Activated CD4-positive, alpha-beta T cell treated with anti-CD3 and anti-CD28 coated beads, Interleukin-2, amount 10 ng/mL, durations not matched to agents 7 days and 5 days (primary cell): ENCODE data around the gene OR10A4. TPM values are rescaled to one million over a fixed set of nuclear protein-coding genes. Genes with fewer than 3 reads are reported as not detected.
"Not testable (repeated sequence)": the region's sequence is repeated elsewhere in the genome, so short reads cannot be mapped to it uniquely, and the experiment has no call there.

Experiments used
- CTCF ChIA-PET: fragments of 350-600 bp; sonication (Branson Sonifier 250); formaldehyde crosslinking; loops from one replicate; lab custom pipeline; 2021; ENCODE audit warnings: antibody characterized with exemption; lab: Charles Lee
- POLR2A ChIA-PET: fragments of 350-600 bp; sonication (Branson Sonifier 250); formaldehyde crosslinking; loops from one replicate; lab custom pipeline; 2021; ENCODE audit warnings: antibody characterized with exemption; lab: Charles Lee
- DNase-seq: peaks from one replicate; pipeline ENCODE4 v3.0.0-alpha.2; 2020
- H3K27ac Mint-ChIP-seq: one replicate; pipeline ENCODE4 v1.8.0; 2021; ENCODE audit warnings: mild to moderate bottlenecking, moderate library complexity, mixed read lengths
- H3K27me3 Mint-ChIP-seq: one replicate; pipeline ENCODE4 v1.8.0; 2021; ENCODE audit warnings: mixed read lengths
- H3K36me3 Mint-ChIP-seq: one replicate; pipeline ENCODE4 v1.8.0; 2021; ENCODE audit warnings: low read depth, mixed read lengths
- H3K4me1 Mint-ChIP-seq: one replicate; pipeline ENCODE4 v1.8.0; 2021; ENCODE audit warnings: mixed read lengths
- H3K4me3 Mint-ChIP-seq: one replicate; pipeline ENCODE4 v1.8.0; 2021; ENCODE audit warnings: mild to moderate bottlenecking, moderate library complexity, mixed read lengths
- H3K9me3 Mint-ChIP-seq: one replicate; pipeline ENCODE4 v1.8.0; 2021; ENCODE audit warnings: mixed read lengths
- total RNA-seq, 2 experiments: library from RNA; stranded (reverse); gene quantifications; one replicate each; pipeline ENCODE4 v1.2.3, GENCODE V29; 2021

OR10A4 gene
- total RNA-seq, 2 experiments from 2014 or later = not detected

DNA sequence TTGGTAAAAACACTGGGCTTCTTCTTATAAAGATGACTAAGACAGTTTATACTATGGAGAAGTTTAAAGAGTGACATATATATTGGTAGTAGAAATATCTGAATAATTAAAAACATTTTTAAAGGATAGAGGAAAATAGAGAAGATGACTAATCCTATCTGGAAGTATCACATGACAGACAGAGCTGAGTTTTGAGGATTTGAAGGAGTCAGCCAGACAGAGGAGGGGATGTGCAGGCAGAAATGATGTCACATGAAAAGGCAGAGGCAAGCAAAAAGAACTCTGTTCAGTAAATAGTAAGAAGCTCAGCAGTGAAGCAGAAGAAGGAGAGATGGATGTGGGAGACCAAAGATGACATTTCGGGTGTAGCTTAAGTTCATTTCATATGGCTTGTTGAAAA is 12.0 kb upstream of the OR10A4 start:
- H3K4me3 Mint-ChIP-seq = no peak overlapping the region
- no peaks in the 10 kb centered on the region for H3K4me1 Mint-ChIP-seq
- no peaks in the 10 kb centered on the region for H3K36me3 Mint-ChIP-seq
- CTCF ChIA-PET = interaction anchor here (0.6 kb wide), 2 partner anchors 20 to 353 kb away, joined by 3 to 5 read pairs; no protein-coding TSS in a partner anchor
- H3K9me3 Mint-ChIP-seq = no peaks in the 10 kb centered on the region
- DNase-seq = no peak
- H3K27ac Mint-ChIP-seq = no peak overlapping the region
- H3K27me3 Mint-ChIP-seq = peaks cover 6% of the 10 kb centered on the region
- POLR2A ChIA-PET = no interaction called here

DNA sequence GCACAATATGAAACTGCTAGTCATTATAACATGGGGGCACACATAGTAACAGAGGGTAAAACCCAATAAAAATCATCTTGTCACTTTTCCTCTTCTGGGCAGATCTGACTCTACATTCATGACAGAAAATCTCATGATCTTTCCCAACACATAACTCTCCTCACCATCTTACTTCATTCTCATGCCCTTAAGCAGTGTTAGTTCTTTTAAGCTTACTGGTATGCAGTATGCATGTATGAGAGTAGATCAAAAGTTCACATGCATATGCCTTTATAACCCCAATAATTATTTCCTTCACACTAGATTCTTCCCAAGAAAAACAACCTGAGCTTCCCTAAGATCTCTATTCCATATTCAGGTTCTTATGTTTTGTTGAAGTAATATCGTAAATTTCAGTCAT is 5.1 kb upstream of the OR10A4 start:
- no peaks in the 10 kb centered on the region for H3K4me1 Mint-ChIP-seq
- ChIA-PET POLR2A (no interaction called here), CTCF (no interaction called here)
- H3K27me3 Mint-ChIP-seq = peaks cover 2% of the 10 kb centered on the region
- H3K27ac Mint-ChIP-seq = no peak overlapping the region
- no peaks in the 10 kb centered on the region for H3K9me3 Mint-ChIP-seq
- no peaks in the 10 kb centered on the region for H3K36me3 Mint-ChIP-seq
- no peak overlapping the region for H3K4me3 Mint-ChIP-seq
- no peak for DNase-seq

DNA sequence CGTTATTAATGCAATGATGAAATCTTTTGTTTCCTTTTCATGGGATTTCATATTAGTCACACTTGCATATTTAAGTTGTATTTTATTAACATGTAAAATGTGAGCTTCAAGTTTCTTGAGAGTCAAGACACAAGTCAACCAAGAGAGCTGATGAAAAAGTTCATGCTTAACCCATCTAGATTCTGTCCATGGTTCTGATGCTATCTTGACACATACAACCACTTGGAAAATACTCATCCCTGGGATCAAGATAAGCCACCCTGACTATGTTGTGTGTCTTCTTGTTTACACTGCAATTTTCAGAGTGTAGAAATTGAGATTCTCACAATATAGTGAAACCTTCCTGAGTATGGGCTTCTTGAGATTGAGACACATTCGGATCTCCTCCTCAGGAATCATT is 664 bp upstream of the OR10A4 start:
- H3K4me1 Mint-ChIP-seq = no peaks in the 10 kb centered on the region
- H3K9me3 Mint-ChIP-seq = no peaks in the 10 kb centered on the region
- no peaks in the 10 kb centered on the region for H3K27me3 Mint-ChIP-seq
- no peak overlapping the region for H3K4me3 Mint-ChIP-seq
- H3K27ac Mint-ChIP-seq = no peak overlapping the region
- DNase-seq = no peak
- POLR2A ChIA-PET = no interaction called here
- CTCF ChIA-PET = no interaction called here
- no peaks in the 10 kb centered on the region for H3K36me3 Mint-ChIP-seq

DNA sequence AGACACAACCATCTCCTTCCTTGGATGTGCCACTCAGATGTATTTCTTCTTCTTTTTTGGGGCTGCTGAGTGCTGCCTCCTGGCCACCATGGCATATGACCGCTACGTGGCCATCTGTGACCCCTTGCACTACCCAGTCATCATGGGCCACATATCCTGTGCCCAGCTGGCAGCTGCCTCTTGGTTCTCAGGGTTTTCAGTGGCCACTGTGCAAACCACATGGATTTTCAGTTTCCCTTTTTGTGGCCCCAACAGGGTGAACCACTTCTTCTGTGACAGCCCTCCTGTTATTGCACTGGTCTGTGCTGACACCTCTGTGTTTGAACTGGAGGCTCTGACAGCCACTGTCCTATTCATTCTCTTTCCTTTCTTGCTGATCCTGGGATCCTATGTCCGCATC is 489 bp downstream of the OR10A4 start:
- ChIA-PET POLR2A (no interaction called here), CTCF (no interaction called here)
- no peak overlapping the region for H3K27ac Mint-ChIP-seq
- H3K9me3 Mint-ChIP-seq = no peaks in the 10 kb centered on the region
- no peaks in the 10 kb centered on the region for H3K36me3 Mint-ChIP-seq
- H3K27me3 Mint-ChIP-seq = no peaks in the 10 kb centered on the region
- H3K4me3 Mint-ChIP-seq = no peak overlapping the region
- H3K4me1 Mint-ChIP-seq = no peaks in the 10 kb centered on the region
- no peak for DNase-seq

DNA sequence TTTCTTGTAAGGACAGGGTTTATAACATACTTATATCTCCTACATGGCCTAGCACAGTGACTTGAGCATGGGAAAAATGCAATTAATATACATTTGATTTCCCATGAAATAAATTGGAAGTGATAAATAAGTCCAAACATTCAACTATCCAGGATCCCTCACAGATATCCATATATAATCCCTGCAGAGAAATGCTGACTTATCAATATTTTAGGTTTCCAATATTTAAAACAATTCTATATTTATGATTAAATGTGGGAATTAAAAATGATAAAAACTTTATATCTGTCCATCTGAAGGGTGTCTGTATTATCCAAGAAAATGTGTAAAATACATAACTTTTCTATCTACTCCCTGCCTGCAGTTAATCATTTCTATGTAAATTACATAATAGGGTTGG is 6.3 kb downstream of the OR10A4 start:
- Mint-ChIP-seq H3K4me3 (no peak overlapping the region), H3K36me3 (no peaks in the 10 kb centered on the region), H3K27me3 (peaks cover 21% of the 10 kb centered on the region), H3K9me3 (no peaks in the 10 kb centered on the region), H3K4me1 (no peaks in the 10 kb centered on the region), H3K27ac (no peak overlapping the region)
- ChIA-PET CTCF (no interaction called here), POLR2A (no interaction called here)
- no peak for DNase-seq

DNA sequence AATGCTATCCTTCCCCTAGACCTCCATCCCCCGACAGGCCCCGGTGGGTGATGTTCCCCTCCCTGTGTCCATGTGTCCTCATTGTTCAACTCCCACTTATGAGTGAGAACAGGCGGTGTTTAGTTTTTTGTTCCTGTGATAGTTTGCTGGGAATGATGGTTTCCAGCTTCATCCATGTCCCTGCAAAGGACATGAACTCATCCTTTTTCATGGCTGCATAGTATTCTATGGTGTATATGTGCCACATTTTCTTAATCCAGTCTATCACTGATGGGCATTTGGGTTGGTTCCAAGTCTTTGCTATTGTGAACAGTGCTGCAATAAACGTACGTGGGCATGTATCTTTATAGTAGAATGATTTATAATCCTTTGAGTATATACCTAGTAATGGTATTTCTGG is 11.3 kb downstream of the OR10A4 start:
- CTCF ChIA-PET, DNase-seq, H3K4me1 Mint-ChIP-seq, H3K4me3 Mint-ChIP-seq, H3K27ac Mint-ChIP-seq, POLR2A ChIA-PET, H3K9me3 Mint-ChIP-seq, H3K36me3 Mint-ChIP-seq: not testable (repeated sequence)
- H3K27me3 Mint-ChIP-seq = peaks cover 25% of the 10 kb centered on the region

DNA sequence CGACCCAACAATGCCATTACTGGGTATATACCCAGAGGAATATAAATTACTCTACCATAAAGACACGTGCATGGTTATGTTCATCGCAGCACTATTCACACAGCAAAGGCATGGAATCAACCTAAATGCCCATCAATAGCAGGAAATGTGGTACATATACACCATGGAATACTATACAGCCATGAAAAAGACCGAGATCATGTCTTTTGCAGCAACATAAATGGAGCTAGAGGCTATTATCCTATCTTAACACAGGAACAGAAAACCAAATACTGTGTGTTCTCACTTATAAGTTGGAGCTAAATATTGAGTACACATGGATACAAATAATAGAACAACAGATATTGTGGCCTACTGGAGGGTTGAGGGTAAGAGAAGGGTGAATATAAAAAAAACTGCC is 12.4 kb downstream of the OR10A4 start:
- no peaks in the 10 kb centered on the region for H3K4me1 Mint-ChIP-seq
- ChIA-PET CTCF (no interaction called here), POLR2A (no interaction called here)
- no peak overlapping the region for H3K4me3 Mint-ChIP-seq
- H3K36me3 Mint-ChIP-seq = no peaks in the 10 kb centered on the region
- no peak overlapping the region for H3K27ac Mint-ChIP-seq
- H3K27me3 Mint-ChIP-seq = peaks cover 21% of the 10 kb centered on the region
- no peak for DNase-seq
- H3K9me3 Mint-ChIP-seq = no peaks in the 10 kb centered on the region

DNA sequence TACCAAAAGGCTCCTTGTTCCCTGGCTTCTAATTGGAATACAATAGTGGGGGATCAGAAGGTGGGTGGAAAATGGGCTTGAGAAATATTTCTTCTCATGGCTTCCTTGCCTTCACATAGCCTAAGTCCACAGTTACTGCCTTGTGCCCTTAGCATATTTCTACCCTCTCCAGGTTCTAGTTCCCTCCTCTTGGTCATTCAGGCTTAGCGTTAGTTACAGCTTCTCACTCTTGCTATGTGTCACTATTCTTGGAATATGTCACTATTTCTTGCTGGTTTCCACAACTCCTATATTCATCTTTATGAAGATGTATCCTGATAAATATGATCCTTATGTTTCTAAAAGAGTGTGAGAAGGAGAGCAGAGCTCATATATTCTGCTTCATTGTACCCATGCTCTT is 13.4 kb downstream of the OR10A4 start:
- POLR2A ChIA-PET = no interaction called here
- CTCF ChIA-PET = no interaction called here
- H3K9me3 Mint-ChIP-seq = no peaks in the 10 kb centered on the region
- no peak overlapping the region for H3K27ac Mint-ChIP-seq
- H3K4me1 Mint-ChIP-seq = no peaks in the 10 kb centered on the region
- no peaks in the 10 kb centered on the region for H3K36me3 Mint-ChIP-seq
- no peak for DNase-seq
- H3K4me3 Mint-ChIP-seq = no peak overlapping the region
- peaks cover 13% of the 10 kb centered on the region for H3K27me3 Mint-ChIP-seq

DNA sequence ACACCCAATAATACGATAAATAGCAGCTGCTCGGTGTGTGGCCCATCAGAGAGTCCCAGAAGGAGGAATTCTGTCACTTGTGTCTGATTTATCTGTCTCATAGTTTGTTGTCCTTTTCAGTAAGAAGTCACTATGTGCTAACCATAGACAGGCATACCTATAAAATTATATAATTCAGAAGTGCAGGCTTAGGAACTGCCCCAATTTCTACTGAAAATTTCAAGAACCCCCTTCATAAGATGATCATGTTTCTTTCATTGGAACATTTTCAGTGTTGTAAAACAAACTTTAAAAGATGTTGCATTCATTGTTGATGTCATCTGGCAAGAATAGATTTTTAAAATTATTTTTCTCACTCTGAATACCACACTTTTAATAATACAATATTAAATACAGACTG is 16.0 kb downstream of the OR10A4 start, which contains the start of gene OR2D2:
OR2D2 (minus strand) TSS at position 101 of the 400 bp plus-strand sequence; CDS start at position 101, 0 bp downstream.
- Mint-ChIP-seq H3K4me3 (no peak within 1 kb of the TSS), H3K9me3 (no peaks in the 10 kb centered on the region), H3K27ac (no peak within 1 kb of the TSS), H3K27me3 (peaks cover 6% of the 10 kb centered on the region), H3K4me1 (no peaks in the 10 kb centered on the region), H3K36me3 (no peaks in the 10 kb centered on the region)
- DNase-seq = no peak
- CTCF ChIA-PET = no interaction called here
- POLR2A ChIA-PET = no interaction called here

DNA sequence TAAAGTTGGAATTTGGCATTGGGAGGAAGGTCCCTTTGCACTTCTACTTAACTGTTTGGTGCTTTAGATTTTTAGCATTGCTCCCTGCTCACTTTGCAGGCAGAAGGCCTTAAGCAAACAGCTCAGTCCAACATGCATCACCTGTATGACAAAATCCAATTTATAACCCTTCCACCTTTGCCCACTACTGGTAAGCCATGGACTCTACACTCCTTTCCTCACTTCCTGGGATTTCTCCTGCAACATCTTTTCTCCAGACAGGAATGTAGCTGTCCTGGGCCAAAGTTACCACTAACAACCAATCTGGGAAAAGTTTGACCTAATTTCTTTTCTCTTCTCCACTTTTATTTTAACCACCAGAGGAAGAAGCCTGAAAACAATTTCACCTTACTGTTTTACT is 17.7 kb downstream of the OR10A4 start:
- Mint-ChIP-seq H3K36me3 (no peaks in the 10 kb centered on the region), H3K4me1 (no peaks in the 10 kb centered on the region), H3K27ac (no peak overlapping the region), H3K9me3 (no peaks in the 10 kb centered on the region), H3K27me3 (peaks cover 10% of the 10 kb centered on the region), H3K4me3 (no peak overlapping the region)
- CTCF ChIA-PET = no interaction called here
- POLR2A ChIA-PET = no interaction called here
- no peak for DNase-seq

DNA sequence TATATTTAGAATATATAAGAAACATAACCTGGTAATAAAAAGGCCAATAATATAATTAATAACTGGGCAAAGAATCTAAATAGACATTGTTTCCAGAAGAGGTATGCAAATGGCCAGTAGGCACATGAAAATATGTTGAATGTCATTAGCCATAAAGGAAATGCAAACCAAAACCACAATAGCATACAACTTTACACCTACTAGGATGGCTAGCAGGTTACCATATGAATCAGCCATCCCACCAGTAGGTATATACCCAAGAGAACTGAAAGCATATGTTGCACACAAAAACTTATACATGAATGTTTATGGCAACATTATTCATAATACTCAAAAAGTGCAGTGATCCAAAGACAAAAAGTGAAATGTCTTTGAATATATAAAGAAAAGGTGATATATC is 18.6 kb downstream of the OR10A4 start:
- Mint-ChIP-seq H3K4me3 (no peak overlapping the region), H3K36me3 (no peaks in the 10 kb centered on the region), H3K27ac (no peak overlapping the region), H3K9me3 (no peaks in the 10 kb centered on the region), H3K27me3 (peaks cover 10% of the 10 kb centered on the region), H3K4me1 (no peaks in the 10 kb centered on the region)
- ChIA-PET POLR2A (no interaction called here), CTCF (no interaction called here)
- DNase-seq = no peak

DNA sequence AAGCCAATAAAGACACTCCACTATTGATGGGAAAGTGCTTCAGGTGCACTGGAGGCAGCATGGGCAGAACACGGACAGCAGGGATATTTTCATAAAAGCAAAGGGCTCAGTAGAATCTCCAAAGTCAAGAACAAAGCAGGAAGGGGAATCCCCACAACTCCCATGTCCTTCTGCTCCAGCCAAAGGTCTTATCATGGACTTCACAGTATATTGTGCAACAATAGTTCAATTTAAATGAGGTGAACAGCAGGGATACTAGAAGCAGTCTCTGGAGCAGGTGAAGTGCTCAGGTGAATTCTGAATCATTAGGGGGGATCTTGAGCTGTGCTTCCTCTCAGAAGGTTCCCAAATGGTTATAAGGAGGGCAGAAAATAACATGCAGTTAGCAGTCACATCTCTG is 22.5 kb downstream of the OR10A4 start:
- Mint-ChIP-seq H3K4me3 (no peak overlapping the region), H3K4me1 (no peaks in the 10 kb centered on the region), H3K36me3 (no peaks in the 10 kb centered on the region), H3K27ac (no peak overlapping the region), H3K9me3 (no peaks in the 10 kb centered on the region), H3K27me3 (peaks cover 9% of the 10 kb centered on the region)
- DNase-seq = no peak
- ChIA-PET CTCF (no interaction called here), POLR2A (no interaction called here)

DNA sequence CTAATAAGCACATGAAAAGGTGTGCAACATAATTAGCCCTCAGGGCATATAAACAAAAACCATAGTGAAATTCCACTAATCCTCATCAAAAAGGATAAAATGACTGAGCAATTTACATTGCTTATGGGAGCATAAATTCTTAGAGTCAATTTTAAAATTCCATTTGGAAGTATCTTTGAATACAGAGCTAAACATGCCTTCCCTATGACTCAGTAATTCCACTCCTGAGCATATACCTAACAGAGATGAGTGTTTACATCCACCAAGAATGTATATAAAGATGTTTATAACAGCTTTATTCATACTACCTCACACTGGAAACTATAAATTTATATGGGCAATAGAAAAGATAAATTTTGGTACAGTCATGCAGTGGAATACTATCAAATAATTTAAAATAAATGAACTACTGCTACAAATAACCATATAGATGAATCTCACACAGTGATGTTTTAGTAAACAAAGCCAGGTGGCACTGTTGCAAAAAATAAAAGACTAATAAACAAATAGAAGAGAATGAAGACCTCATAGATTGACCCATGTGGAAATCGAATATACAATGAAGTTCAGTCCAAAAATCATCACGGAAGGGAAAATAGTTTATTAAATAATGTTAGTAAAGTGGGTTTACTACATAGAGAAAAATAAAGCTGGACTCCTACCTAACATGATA is 24.0 kb downstream of the OR10A4 start:
- no peak overlapping the region for H3K4me3 Mint-ChIP-seq
- H3K27ac Mint-ChIP-seq = no peak overlapping the region
- ChIA-PET CTCF (no interaction called here), POLR2A (no interaction called here)
- no peaks in the 10 kb centered on the region for H3K36me3 Mint-ChIP-seq
- H3K27me3 Mint-ChIP-seq = peaks cover 9% of the 10 kb centered on the region
- DNase-seq = no peak
- no peaks in the 10 kb centered on the region for H3K9me3 Mint-ChIP-seq
- no peaks in the 10 kb centered on the region for H3K4me1 Mint-ChIP-seq

DNA sequence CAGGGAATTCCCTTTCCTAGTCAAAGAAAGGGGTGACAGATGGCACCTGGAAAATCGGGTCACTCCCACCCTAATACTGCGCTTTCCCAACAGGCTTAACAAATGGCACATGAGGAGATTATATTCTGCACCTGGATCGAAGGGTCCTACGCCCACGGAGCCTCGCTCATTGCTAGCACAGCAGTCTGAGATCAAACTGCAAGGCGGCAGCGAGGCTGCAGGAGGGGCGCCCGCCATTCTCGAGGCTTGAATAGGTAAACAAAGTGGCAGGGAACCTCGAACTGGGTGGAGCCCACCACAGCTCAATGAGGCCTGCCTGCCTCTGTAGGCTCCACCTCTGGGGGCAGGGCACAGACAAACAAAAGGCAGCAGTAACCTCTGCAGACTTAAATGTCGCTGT is 28.4 kb downstream of the OR10A4 start:
- H3K9me3 Mint-ChIP-seq, POLR2A ChIA-PET, H3K27me3 Mint-ChIP-seq, H3K27ac Mint-ChIP-seq, CTCF ChIA-PET, DNase-seq, H3K4me1 Mint-ChIP-seq, H3K36me3 Mint-ChIP-seq, H3K4me3 Mint-ChIP-seq: not testable (repeated sequence)
